Tibial nerve (tissue), 4 donors: ENCODE data around the gene FBXW9. TPM values are rescaled to one million over a fixed set of nuclear protein-coding genes. Genes with fewer than 3 reads are reported as not detected.

Experiments
- DNase-seq, 2 donors: peaks; one replicate each; pipeline ENCODE4 v3.0.0-alpha.2; 2019; ENCODE audit warnings: low spot score in 2 of 2
- H3K27ac ChIP-seq, 4 donors: fragments of 200-600 bp; sonication (generic) in 3 of 4; one replicate each; pipeline ENCODE4 v1.5.1; 2017 to 2019; ENCODE audit warnings: mild to moderate bottlenecking in 1 of 4
- H3K27me3 ChIP-seq, 2 donors: fragments of 200-600 bp; sonication (generic) in 1 of 2; one replicate each; pipeline versions ENCODE4 v1.5.1 to v1.6.0; 2017 to 2019
- H3K36me3 ChIP-seq, 3 donors: fragments of 200-600 bp; sonication (generic); one replicate each; pipeline ENCODE4 v1.5.1; 2018 to 2019
- H3K4me1 ChIP-seq, 4 donors: fragments of 200-600 bp; sonication (generic) in 3 of 4; one replicate each; pipeline ENCODE4 v1.5.1; 2017 to 2019
- H3K4me3 ChIP-seq, 4 donors: fragments of 200-600 bp; sonication (generic) in 3 of 4; one replicate each; pipeline ENCODE4 v1.5.1; 2017 to 2019; ENCODE audit warnings: mild to moderate bottlenecking in 1 of 4, moderate library complexity in 1 of 4
- H3K9me3 ChIP-seq, 4 donors: fragments of 200-600 bp; sonication (generic) in 3 of 4; one replicate each; pipeline ENCODE4 v1.5.1; 2017 to 2019
- CTCF ChIP-seq, 5 experiments: fragments of 200-600 bp in 3 of 5; fragments of 450-650 bp in 2 of 5; sonication (generic) in 3 of 5; IDR thresholded peaks; one replicate each; pipeline ENCODE4 v1.5.1; 2016 to 2019; ENCODE audit warnings: antibody characterized with exemption in 5 of 5, mild to moderate bottlenecking in 3 of 5, moderate library complexity in 2 of 5
- EP300 ChIP-seq, 2 donors: sonication (generic); formaldehyde crosslinking; IDR thresholded peaks; one replicate each; pipeline ENCODE4 v1.6.1; 2017; ENCODE audit warnings: antibody characterized with exemption in 2 of 2, mild to moderate bottlenecking in 1 of 2
- POLR2A ChIP-seq, 2 donors: fragments of 450-650 bp; IDR thresholded peaks; one replicate each; pipeline ENCODE4 v1.6.1; 2017; ENCODE audit warnings: antibody characterized with exemption in 2 of 2, mild to moderate bottlenecking in 2 of 2, moderate library complexity in 2 of 2
- WGBS, 2 donors: methylation state at CpG; one replicate each; pipeline ENCODE4 v1.1.5; 2018; 5-methylcytosine and 5-hydroxymethylcytosine counted together
- total RNA-seq, 4 donors: library from RNA; depleted of rRNA; stranded (reverse); fragments of >200 nt; gene quantifications; one replicate each; pipeline ENCODE4 v1.1.0, GENCODE V29; 2016

FBXW9 gene
- total RNA-seq, 4 donors from 2014 or later: 1.2 to 7.5 (median 5.7) TPM

DNA sequence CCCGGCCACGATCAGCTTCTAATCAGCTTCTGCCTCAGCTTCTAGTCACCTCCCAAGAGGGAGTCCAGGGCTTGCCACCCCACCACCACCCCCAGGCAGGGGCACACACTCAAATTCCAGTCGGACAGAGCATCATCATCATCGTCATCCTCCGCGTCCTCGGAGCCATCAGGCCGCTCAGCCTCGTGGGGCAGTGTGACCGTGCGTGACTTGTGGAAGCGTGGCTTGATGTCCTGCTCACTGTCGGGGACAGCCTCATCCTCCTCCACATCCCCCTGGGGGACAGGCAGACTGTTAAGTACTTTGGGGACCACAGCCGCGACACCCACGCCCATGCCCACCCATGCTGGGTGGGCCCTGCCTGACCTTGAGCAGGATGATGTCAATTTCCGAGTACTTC is 14.8 kb upstream of the FBXW9 start:
- TF ChIP-seq POLR2A (IDR thresholded peaks at IDR 0.05) (no peak), CTCF (IDR thresholded peaks at IDR 0.05) (no peak), EP300 (IDR thresholded peaks at IDR 0.05) (no peak)
- 95% methylated on average over 13 to 17 of the region's 17 CpGs for WGBS, 2 donors
- Histone ChIP-seq H3K4me1 (no peaks in the 10 kb centered on the region), H3K27me3 (no peaks in the 10 kb centered on the region), H3K27ac (no peak overlapping the region), H3K9me3 (no peaks in the 10 kb centered on the region), H3K4me3 (no peak overlapping the region), H3K36me3 (peaks cover 8 to 97% (median 39%) of the 10 kb centered on the region in 3 donors)
- no peak for DNase-seq

GRCh38 chr19:12708641-12709040 is 12.2 kb upstream of the FBXW9 start:
- TF ChIP-seq EP300 (IDR thresholded peaks at IDR 0.05): no peak
- TF ChIP-seq CTCF (IDR thresholded peaks at IDR 0.05): no peak
- Histone ChIP-seq H3K9me3 (no peaks in the 10 kb centered on the region), H3K27ac (no peak overlapping the region), H3K4me1 (no peaks in the 10 kb centered on the region), H3K27me3 (no peaks in the 10 kb centered on the region), H3K36me3 (peaks cover 0 to 97% (median 42%) of the 10 kb centered on the region in 3 donors), H3K4me3 (no peak overlapping the region)
- 93 to 98% methylated on average over 8 of the region's 8 CpGs for WGBS, 2 donors
- DNase-seq: no peak

GRCh38 chr19:12706332-12706718 is 9.9 kb upstream of the FBXW9 start:
- no peaks in the 10 kb centered on the region for H3K27me3 ChIP-seq
- no peak for TF ChIP-seq POLR2A (IDR thresholded peaks at IDR 0.05)
- no peak for TF ChIP-seq EP300 (IDR thresholded peaks at IDR 0.05)
- TF ChIP-seq CTCF (IDR thresholded peaks at IDR 0.05): no peak
- no peak overlapping the region for H3K27ac ChIP-seq
- 87 to 91% methylated on average over 13 of the region's 13 CpGs for WGBS, 2 donors
- H3K36me3 ChIP-seq: peaks cover 0 to 100% (median 41%) of the 10 kb centered on the region in 3 donors
- no peak overlapping the region for H3K4me3 ChIP-seq
- H3K4me1 ChIP-seq: no peaks in the 10 kb centered on the region
- no peak for DNase-seq
- H3K9me3 ChIP-seq: no peaks in the 10 kb centered on the region

GRCh38 chr19:12705654-12706331 is 9.4 kb upstream of the FBXW9 start:
- no peak for DNase-seq
- Histone ChIP-seq H3K27ac (no peak overlapping the region), H3K9me3 (no peaks in the 10 kb centered on the region), H3K27me3 (no peaks in the 10 kb centered on the region), H3K4me1 (no peaks in the 10 kb centered on the region), H3K36me3 (peaks cover 0 to 100% (median 41%) of the 10 kb centered on the region in 3 donors), H3K4me3 (no peak overlapping the region)
- TF ChIP-seq CTCF (IDR thresholded peaks at IDR 0.05) (no peak), EP300 (IDR thresholded peaks at IDR 0.05) (no peak)
- 91% methylated on average over 25 to 29 of the region's 29 CpGs for WGBS, 2 donors

DNA sequence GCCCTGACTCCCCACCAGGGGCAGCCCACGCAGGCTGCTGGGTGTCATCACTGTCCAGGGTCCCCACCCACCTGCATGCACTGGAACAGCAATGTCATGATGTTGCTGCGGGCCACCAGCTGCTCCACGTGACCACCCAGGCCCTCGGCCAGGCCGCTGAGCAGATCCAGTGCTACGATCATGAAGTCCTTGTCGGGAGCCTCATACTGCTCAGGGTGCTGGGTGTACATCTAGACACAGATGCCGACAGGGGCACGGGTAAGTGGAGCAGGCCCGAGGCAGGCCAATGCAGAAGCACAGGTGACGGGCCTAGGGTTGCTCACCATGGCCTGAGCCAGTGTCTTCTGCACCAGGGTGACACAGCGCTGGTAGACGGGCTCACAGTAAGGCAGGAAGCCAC is 8.7 kb upstream of the FBXW9 start:
- DNase-seq: no peak
- H3K9me3 ChIP-seq: no peaks in the 10 kb centered on the region
- no peak overlapping the region for H3K4me3 ChIP-seq
- H3K27ac ChIP-seq: no peak overlapping the region
- WGBS, 2 donors: 97% methylated on average over 7 to 12 of the region's 13 CpGs
- peaks cover 0 to 100% (median 39%) of the 10 kb centered on the region in 3 donors for H3K36me3 ChIP-seq
- H3K4me1 ChIP-seq: no peaks in the 10 kb centered on the region
- no peak for TF ChIP-seq EP300 (IDR thresholded peaks at IDR 0.05)
- no peak for TF ChIP-seq CTCF (IDR thresholded peaks at IDR 0.05)
- TF ChIP-seq POLR2A (IDR thresholded peaks at IDR 0.05): no peak
- no peaks in the 10 kb centered on the region for H3K27me3 ChIP-seq
